GM18519 (cell line): ENCODE measurements around the gene POLR1H.
"Not testable (repeated sequence)": the region's sequence is repeated elsewhere in the genome, so short reads cannot be mapped to it uniquely, and the experiment has no call there.

Experiments
- ATAC-seq: cut with Tn5 transposase; IDR thresholded peaks from one replicate; pipeline ENCODE4 v1.9.1; 2021; ENCODE audit warnings: mild to moderate bottlenecking, moderate library complexity; ENCODE audit not compliant: unreplicated experiment, low FRiP score

POLR1H gene, protein sequence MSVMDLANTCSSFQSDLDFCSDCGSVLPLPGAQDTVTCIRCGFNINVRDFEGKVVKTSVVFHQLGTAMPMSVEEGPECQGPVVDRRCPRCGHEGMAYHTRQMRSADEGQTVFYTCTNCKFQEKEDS

DNA sequence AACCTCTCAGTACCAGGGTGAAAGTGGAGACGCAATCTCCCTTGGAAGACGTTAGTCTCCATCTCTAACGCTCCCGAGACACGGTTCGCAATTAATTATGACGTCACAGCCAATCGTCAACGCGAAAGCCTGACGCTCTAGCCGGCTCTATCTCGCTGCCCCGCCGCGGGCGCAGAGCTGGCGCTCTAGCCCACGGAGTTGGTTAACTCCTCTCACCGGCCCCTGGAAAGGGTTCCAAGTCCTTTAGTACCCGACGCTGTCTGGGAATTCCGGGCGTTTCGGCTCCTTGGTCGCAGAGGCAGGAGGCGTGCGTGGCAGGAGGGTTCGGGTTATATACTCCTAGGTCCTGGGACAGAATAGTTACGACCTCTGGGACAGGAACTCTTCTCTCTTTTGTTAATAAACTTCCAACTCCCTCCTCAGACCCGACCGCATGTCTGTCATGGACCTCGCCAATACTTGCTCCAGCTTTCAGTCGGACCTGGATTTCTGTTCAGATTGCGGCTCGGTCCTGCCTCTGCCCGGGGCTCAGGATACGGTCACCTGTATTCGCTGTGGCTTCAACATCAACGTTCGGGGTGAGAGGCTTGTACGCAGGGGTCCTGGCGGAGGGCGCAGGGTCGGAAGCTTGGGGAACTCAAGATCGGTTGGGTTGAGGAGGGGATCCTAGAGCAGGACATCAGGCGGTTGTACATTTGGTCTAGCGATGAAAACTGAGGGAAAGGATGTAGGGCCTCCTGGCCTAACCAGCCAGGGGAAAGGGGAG is at the start of gene POLR1H:
TSS of gene POLR1H (plus strand) at position 174 of the 766 bp plus-strand sequence. CDS start at position 434, 260 bp downstream.
- ATAC-seq, result peak; percentile 71

DNA sequence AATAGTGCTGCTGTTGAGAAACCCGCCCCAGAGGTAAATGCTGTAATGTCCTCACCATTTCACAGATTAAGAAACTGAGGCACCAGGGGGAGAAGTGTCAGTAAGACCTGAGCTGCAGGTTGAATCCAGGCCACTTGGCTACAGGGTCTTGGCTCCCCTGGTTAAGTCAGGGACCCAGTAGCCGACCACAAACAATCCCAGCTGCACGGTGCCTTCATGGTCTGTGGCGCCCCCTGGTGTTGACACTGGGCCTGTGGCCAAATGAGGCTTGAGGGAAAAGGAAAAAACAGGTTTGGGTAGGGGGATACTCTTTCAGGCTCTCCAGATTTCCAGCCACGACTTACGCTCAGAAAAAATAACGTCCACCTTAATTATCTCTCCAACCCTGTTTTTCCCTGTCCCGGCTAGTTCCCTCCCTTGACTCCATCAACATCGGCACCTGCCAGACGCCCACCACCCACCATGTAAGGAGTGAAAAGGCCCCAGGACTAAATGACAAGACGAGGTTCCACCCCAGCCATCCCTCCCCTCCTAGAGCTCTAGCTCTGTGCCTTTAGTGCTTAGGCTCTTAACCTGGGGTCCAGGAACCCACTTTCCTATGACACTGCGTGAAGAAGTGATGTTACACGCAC is 47.7 kb upstream of the POLR1H start:
- ATAC-seq, result no peak

DNA sequence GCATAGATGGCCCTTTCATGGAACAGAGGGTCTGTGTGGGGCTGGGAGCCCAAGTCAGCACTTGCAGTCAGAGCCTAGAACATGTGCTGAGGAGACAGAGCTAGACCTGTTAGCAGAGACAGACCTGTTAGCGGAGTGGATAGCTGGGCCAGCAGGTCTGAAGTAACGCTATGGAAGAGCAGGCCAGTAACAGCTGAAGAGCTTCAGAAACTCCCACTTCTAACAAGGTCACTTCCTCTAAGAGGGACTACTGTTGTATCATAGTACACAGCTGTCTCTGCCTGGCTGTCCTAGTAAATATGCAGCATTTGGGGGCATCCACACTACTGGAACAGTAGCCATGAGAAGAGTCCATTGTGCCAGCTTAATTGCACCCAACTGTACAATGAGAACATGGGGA is 41.2 kb upstream of the POLR1H start:
- no peak for ATAC-seq

DNA sequence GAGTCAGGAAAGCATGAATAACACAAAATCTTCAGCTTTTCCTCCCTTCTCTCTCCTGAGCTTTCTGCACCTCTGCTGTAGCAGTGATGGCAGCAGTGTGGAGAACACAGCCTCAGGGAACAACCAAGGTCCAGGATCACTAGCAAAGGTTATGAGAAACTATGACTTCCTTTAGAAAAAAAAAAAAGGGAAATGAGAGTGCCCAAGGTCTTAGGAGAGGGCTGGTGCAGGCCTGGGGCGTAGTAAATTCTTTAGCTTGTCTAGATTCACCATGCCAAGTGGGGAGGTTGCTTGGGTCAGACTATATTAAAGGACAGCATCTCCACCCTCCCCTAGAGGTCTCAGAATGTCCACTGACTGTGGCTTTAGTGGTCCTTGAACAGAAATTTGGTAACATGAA is 40.4 kb upstream of the POLR1H start:
- no peak for ATAC-seq

DNA sequence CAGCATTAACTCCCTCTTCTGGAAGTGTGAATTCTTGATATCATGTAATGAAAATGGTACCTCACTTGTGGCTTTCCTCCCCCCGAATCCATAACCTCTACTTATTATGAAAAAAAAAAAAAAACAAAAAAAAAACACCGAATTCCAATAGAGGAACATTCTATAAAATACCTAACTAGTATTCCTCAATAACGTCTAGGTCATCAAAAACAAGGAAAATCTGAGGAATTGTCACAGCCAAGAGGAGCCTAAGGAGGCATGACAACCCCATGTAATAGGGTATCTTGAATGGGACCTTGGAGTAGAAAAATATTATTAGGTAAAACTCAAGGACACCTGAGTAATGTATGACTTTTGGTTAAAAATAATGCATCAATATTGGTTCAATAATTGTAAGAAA is 38.9 kb upstream of the POLR1H start:
- no peak for ATAC-seq

DNA sequence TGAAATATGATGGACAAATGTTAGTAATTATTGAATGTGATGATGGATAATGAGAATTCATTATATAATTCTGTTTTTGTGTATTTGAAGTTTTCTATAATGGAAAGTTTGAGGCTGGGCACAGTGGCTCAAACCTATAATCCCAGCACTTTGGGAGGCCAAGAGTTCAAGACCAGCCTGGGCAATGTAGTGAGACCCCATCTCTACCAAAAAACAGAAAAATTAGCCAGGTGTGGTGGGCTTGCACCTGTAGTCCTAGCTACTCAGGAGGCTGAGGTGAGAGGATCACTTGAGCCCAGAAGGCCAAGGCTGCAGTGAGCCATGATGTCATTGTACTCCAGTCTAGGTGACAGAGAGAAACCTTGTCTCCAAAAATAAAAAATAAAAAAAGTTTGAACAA is 38.4 kb upstream of the POLR1H start:
- ATAC-seq, result not testable (repeated sequence)

DNA sequence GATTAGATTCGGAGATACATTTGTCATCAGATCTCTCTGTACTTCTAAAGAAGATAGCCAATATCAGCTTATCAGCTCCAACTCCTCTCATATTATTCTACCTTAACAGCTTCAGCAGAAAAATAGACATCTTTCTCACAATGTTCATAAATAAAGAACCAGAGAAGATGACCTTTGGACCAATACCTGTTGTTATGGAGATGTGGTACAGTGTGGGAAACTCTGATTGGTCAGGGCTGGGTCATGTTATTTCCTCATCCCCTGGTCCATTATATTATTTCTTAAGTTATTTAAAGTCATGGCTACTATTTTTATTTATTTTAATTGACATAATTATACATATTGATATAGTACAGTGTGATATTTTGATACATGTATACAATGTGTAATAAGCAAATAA is 35.9 kb upstream of the POLR1H start:
- ATAC-seq, result no peak

DNA sequence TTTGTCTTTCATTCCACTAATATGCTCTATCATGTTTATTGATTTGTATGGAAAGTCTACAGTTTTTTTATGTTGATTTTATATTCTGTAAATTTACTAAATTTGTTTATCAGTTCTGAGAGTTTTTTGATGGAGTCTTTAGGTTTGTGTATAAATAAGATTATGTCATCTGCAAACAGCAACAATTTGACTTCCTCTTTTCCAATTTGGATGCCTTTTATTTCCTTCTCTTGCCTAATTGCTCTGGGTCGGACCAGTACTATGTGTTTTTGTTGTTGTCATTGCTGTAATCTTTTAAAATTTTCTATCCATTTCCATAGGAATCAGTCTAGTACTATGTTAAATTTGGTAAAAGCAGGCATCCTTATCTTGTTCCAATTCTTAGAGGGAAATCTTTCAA is 31.5 kb upstream of the POLR1H start:
- no peak for ATAC-seq

DNA sequence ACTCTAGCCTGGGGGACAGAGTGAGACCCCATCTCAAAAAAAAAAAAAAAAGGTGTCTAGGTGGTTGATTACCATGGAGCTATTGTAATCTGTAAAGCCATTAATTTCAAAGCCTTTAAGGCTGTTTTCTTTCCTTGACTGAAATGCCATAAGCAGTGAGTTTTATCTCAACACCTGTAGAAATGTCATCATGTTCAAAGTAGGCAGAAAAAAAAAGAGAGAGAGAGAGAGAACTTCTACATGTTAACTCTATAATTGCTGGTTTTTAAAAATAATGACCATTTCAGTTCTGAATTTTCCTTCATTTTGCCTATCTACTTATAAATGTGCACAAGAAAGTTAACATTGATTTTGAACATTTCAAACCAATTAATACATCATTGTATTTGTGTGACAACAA is 29.7 kb upstream of the POLR1H start:
- no peak for ATAC-seq

DNA sequence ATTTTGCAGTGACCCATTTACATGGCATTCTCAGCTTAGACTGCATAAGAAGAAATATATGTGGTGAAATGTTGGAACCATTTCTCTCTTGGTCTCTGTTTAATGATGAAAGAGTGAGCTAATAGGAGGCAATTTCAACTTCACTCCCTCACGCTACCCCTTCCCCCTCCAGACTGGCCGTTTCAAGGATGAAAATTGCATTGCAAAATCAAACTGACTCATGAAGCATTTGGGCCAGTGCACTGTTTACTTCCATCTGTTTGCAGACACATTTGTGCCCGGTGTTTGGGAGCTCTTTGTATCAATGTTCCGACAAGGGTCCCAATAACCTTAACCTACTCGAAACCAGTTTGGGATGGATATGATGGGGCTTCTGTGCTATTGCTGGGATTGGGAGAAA is 27.6 kb upstream of the POLR1H start:
- ATAC-seq, result not testable (repeated sequence)

DNA sequence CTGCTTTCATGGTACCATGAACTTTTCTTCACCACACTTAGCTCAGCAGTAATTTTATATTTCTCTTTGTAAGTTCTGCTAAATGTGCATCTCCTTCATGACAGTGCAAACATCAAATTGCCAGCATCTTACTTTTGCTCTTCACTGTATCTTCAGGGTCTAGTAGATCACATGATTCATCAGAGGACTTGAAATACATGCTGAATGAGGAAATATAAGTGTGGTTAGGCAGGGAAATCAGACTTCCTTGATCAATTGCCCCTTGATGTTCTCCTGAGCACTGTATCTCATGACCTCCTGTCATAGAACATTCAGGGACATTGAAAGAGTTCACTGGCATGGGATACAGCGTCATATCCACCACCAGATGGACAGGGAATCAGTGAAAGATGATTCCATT is 25.3 kb upstream of the POLR1H start:
- no peak for ATAC-seq

DNA sequence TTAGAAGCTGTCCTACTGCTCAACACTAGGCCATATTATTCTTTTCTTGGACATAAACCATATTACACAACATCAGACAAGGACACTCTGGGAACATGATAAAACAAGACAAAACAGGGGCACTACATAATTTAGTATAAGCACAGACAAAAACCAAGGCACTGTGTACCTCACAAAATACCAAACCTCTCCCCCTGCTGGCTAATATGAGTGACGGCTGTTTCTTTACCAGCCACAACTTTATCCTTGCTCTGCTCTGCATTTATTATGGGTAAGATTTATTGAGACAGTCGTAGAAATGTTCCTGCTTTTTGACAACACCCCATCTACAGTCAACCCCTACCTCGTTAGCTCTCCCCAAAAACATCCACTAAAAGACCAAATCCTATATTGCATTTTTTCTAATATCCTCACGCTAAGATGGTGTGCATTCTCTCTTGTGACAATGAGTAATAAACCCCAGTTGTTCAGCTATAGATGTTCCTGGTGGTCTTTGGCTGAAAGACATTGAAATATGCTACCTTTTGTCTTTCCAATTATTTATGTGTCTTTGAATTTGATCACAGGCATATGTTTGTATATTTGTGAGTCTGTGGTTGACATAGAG is 23.8 kb upstream of the POLR1H start:
- ATAC-seq, result no peak

DNA sequence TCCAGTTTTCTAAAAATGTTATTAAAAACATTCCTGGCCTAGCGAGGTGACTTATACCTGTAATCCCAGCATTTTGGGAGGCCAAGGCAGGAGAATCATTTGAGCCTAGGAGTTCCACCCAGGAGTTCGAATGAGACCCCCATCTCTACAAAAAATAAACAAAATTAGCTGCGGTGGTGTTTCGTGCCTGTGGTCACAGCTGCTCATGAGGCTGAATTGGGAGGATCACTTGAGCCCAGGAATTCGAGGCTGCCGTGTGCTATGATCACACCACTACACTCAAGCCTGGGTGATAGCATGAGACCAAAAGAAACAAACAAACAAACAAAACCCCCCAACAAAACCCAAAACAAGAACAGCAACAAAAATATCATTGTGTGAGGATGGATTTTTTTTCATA is 19.8 kb upstream of the POLR1H start:
- ATAC-seq, result no peak

DNA sequence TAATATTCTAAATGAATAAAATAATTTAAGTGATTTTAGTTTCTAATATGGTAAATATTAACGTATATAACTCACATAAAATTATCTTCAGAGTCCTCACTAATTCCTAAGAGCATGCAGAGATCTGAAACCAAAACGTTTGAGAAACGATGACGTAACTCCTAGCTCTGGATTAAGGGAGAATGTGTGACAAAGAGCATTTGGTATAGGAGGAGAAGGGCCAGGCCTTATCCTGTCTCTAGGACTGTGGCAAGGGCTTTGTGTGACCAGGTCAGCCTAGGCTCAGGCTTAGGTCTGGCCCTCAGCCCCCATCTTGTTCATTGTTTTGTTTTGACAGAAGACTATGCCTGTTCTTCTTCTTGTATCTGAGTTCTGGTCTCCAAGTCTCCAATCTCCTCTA is 19.2 kb upstream of the POLR1H start:
- ATAC-seq, result no peak

DNA sequence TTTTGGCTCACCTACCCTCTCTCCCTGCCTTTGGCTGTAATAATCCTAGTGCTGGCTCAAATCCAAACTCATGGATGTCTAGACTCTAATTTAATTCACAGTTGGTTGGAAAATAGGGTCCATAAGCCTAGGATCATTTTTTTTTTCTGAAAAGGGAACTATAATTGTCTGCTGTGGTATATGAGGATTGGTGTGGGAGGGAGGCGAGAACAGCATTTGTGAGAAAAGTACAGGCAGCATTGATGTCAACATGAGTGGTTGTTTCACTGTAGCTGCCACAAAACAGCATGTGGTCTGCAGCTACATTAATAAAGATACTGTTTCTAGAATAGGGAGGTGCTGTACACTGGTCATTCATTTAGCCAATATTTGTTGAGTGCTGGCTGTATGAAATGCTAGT is 18.6 kb upstream of the POLR1H start:
- no peak for ATAC-seq

DNA sequence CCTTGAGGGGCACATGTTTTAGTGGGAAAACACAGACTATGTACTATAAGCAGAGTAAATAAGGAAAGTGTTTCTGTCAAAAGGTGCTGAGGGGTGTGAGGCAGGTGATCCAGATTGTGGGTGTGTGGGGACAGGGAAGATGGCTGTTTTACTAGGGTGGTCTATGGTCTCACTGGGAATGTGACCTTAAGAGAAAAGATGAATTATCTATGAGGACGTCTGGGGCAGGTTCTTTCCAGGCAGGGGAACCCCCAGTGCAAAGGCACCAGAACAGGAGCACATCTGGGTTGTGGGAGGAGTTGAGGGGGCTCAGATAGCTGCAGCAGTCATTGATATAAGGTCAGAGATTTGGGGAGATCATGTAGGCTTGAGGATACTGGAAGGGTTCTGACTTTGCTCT is 18.2 kb upstream of the POLR1H start:
- no peak for ATAC-seq

DNA sequence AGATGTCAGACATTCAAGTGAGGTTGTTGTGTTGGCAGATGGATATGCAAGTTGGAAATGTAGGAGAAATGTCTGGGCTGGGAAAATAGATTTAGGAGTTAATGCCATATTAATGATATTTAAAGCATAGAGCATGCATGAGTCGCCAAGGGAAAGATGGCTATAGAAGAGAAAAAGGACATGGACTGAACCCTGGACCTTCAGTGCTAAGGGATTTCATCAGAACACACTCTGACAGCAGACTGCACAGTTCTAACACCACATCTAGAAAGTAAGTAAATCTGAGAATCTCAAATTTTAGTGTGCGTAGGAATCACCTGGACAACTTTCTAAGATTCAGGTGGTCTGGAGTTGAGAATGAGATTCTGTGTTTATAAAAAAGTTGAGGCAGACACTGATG is 17.3 kb upstream of the POLR1H start:
- ATAC-seq, result no peak

DNA sequence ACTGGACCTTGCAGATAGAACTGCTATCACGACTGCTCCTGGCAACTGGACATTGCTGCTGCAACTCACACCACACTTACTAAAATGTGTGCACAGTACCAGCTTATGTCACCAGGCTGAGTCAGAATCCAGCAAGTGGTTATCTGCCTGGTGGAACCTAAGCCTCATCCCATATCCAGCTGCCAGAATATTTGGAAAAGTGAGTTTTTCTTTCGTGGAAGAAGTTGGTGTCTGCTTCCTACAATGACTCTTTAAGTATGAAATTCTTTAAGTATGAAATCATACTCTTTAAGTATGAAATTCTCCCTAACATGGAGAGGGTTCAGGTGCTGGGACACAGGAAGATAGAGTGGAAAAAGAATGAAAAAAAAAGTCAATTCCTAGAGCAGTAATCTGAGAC is 16.4 kb upstream of the POLR1H start:
- no peak for ATAC-seq

DNA sequence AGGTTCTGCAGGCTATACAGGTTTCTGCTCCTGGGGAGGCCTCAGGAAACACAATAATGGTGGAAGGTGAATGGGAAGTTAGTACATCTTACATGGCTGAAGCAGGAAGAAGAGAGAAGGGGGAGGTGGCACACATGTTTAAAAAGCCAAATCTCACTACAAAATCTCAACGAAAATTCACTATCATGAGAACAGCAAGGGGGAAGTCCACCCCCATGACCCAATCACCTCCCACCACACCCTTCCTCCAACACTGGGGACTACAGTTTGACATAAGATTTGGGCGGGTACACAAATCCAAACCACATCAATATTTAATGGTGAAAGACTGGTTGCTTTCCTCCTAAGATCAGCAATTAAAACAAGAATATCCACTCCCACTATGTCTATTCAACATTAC is 13.8 kb upstream of the POLR1H start:
- no peak for ATAC-seq

DNA sequence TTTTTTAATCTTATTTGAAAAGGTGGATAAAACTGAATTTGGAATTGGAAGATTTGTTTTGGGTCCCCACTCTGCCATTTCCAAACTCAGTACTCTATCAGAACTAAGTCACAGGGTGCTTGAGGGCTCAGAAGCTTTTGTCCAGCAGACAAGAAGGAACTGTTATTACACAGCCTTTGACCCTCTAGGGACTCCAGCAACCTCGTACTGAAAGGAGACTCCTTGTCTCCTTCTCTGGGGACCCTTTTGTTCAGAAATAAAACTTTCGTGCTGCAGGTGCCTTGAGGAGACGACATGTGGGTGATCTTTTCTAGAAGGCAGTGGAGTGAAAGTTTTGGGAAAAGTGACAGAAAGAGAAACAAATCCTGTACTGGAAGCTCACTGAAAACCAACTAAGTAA is 7.4 kb upstream of the POLR1H start:
- ATAC-seq, result no peak

DNA sequence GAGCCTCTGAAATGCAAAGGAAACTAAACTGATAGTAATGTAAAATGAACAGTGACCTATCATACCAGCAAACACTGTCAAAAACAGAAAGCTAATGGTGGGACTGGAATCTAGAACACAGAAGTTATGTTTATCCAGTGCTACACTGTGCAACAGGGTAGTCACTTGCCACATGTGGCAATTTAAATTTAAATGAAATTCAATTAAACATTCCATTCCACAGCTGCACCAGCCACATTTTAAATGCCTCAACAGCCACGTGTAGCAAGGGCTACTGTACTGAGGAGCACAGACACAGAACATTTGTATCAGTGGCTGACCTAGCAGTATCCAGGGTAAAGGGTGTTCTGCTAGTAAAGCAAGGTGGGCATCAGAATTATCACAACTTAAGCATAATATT is 5.6 kb upstream of the POLR1H start:
- no peak for ATAC-seq
